CD4-positive, alpha-beta T cell treated with Interleukin-4 for 1 hour (primary cell): ENCODE data around the gene CAMTA1.
"Not testable (repeated sequence)": the region's sequence is repeated elsewhere in the genome, so short reads cannot be mapped to it uniquely, and the experiment has no call there.

Experiments
- DNase-seq, 2 donors: peaks; one replicate each; pipeline ENCODE4 v3.0.0-alpha.2; 2020 to 2022

Gene CAMTA1

DNA sequence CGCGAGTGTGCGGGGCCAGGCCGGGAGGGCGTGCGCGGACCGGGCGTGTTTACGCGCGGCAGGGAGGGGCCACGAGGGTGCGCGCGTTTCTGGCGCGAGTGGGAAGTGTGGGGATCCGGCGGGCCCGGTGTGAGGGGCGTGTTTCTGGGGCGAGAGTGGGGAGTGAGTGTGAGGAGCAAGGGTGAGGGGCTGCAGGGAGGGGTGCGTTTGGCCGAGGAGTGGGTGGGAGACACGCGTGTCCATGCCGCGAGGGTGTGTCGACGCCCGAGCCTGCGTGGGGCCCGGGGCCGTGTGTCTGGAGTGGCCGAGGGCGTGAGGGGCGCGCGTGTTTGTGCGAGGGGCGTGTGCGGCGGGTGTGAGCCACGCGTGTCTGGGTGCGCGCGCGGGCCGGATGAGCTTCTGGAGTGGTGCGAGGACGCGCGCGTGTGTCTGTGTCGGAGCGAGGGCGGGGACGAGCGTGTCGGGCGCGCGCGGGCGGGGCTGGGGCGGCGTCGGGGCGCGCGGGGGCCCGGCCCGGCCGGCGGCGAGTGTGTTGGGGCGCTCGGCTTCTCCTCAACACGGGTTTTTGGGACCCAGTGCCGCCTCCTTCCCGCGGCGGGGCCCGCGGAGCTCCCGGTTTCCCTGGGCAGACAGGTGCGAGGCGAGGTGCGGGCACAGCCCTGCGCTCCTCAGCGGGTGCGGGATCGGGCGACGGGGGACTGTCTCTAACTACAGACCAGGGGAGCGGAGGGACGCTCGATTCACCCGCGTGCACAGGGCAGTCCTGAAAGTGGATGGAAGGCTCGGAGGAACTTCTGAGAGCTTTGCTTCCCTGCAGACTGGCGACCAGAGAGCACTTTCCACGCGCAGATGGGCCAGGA, 920.0 kb downstream of the CAMTA1 start:
- peak; percentile 55 to 63 for DNase-seq

DNA sequence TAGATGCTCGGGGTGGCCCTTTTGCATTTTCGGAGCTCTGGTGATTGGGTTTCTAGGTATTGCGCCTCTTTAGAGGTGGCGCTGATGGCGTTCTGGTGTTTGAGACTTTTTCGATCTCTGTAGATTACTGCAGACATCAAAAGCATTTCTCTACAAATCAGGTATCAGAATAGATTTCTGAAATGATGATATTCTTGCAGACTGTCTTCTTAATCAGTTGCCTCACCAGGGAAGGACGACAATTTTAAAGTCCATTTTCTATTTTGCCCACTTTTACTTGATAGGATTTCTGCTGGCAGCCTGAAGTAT, 920.6 kb downstream of the CAMTA1 start:
- DNase-seq, result no peak

DNA sequence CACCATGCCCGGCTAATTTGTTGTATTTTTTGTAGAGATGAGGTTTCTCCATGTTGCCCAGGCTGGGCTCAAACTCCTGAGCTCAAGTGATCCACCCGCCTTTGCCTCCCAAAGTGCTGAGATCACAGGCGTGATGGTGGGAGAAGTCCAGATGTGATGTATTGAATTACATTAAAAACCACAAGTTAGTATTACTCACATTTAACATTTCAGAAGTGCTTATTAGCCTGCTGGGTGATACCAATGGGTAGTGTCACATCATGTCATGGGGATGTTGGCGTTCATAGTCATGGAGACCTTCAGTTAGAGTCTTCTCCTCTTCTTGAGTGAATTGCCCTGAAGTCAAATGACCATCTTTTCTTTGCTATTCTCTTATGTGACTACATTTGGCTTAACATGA, 922.3 kb downstream of the CAMTA1 start:
- DNase-seq, result no peak

DNA sequence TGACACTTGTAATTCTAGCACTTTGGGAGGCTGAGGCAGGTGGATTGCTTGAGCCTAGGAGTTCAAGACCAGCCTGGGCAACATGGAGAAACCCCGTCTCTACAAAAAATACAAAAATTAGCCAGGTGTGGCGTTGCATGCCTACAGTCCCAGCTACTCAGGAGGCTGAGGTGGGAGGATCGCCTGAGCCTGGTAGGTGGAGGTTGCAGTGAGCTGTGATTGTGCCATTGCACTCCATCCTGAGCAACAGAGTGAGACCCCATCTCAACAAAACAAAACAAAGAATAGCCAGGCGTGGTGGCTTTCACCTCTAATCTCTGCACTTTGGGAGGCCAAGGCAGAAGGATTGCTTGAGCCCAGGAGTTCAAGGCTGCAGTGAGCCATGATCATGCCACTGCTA, 922.8 kb downstream of the CAMTA1 start:
- DNase-seq, result not testable (repeated sequence)

DNA sequence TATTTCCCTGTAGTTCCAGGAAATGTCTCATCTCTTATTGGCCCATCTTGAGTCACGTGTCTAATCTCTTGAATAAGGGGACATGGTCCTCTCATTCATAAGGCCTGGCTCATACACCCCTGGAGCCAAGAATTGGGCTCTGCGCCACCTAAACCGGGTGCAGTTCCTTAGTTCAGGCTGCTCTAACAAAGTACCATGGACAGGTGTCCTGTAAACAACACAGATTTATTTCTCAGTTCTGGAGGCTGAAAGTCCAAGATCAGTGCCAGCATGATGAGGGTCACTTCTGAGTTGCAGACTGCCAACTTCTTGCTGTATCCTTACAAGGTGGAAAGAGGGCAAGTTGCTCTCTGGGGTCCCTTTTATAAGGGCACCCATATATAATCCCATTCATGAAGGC, 925.6 kb downstream of the CAMTA1 start:
- DNase-seq, result no peak

DNA sequence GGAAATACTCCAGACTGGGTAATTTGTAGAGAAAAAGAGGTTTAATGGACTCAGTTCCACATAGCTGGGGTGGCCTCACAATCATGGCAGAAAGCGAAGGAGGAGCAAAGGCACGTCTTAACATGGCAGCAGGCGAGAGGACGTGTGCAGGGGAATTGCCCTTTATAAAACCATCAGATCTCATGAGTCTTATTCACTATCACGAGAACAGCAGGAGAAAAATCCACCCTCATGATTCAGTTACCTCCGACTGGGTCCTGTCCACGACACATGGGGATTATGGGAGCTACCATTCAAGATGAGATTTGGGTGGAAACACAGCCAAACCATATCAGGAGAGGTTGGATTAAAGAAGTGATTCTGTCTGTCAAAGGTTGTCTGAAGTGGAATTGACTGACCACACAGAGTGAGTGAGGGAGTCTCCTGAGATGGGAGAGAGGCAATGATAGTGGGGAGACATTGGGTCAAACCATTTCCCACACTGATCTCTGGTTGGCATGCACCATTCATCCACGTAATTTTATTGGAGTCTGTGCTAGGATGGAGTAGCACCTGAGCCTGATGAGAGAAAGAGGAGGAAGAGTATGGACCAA, 927.6 kb downstream of the CAMTA1 start:
- no peak for DNase-seq

DNA sequence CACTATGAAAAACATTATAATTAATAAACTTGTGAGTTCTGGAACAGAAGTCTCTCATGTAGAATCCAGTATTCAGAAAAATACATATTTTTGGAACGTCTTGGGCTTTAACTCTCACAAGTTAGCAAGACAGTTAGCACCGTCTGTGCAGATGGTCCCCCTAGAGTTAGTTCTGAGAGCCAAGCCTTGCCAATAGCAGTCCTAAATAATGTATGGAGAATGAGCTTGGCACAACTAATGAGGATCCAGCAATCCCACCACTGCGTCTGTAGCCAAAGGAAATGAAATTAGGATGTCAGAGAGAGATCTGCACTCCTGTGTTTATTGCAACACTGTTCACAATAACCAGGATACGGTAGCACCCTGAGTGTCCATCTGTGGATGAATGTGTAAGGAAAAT, 931.3 kb downstream of the CAMTA1 start:
- no peak for DNase-seq

DNA sequence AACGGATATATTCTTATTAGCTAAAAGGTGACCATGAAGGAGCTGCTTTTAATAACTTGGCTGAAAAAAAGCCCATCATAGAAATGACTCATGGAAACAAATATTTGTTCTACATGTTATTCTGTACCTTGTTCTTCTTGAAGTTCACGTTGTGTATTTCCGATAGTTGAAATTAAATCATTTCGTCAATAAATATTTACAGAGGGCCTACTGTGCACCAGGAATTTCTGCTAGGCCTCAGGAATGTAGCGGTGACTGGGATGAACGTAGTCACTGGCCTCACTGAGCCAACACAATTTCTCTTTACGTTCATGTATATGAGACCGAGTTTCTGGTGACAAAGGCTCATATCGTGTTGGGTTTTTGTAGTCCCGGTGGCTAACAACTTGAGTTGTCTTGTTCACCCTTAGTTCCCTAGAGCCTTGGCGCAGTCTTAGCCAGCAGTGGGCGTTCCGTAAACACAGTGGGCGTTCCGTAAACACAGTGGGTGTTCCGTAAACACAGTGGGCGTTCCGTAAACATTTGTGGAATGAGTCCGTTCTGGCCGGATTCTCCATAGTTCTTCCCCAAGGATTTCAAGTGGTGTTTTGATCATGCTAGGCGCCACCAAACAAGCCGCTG, 932.6 kb downstream of the CAMTA1 start:
- DNase-seq, result no peak

DNA sequence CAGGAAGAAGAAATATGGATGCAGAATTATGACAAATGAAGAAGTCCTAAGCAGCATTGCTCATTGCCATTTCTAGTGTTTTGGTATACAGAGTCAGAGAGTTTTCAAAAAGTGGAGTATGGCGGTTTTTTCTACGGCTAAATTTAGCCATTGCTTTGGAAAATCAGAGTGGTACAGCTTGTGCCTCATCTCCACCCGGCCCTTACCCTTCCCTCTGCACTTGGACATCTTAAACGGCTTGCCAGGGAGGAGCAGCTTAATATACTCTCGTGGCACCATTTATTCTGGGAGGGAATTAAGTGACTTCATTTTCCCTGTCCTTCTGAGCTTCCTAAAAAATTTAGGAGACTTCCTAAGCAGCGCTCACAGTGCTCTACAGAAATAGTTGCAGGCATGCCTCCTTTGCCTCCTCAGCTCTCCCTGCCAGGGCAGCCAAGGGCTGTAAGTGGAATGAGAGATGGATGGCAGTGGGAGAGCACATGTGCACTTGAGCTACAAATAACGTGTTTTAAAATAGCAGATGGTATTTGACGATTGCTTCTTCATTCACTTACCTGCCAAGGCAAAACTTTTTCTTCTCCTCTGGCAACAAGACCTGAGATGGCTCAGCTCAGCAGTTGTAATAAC, 934.3 kb downstream of the CAMTA1 start:
- DNase-seq, result no peak

DNA sequence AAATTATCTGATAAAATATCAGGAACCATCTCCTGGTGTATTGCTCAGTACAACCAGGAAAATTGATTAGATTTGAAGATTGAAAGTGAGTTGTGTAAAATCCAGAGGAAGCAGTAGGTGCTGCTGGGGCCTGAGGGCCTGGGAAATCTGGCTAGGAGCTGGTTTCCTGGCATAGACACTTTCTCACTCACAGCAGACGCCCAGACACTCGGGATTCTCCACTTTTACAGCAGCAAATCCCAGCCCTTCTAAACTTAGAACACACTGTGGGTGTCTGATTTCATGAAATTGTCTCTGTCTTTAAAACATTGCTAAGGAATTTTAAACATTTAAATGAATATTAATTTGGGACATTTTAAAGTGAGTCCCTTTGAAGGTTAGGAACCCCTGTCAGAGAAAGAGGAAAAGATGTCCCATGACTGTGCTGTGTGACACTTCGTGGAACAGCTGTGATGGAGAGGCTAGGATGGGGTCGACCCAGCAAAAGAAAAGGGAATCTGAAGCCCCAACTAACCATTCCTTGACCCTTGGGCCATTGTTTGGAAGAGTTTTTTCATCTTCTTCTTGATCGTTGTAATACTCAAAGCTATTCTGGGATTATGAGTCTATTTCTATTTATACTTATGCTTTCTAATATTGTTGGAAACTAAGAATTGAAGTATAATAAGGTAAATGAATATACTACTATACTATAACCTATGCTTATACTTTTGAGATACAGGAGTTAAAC, 936.9 kb downstream of the CAMTA1 start:
- DNase-seq, result no peak

DNA sequence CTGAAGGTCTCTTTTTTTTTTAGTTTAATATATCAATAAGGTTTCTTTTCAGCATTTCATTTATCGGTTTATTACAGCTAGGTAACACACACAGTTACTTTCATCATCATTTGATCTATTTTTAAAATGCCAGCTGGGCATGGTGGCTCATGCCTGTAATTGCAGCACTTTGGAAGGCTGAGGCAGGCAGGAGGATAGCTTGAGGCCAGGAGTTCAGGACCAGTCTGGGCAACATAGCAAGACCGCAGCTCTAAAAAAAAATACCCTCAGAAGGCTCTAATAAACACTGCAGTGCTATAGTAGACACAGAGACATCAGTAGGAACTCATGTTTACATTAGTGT, 937.4 kb downstream of the CAMTA1 start:
- DNase-seq, result no peak

DNA sequence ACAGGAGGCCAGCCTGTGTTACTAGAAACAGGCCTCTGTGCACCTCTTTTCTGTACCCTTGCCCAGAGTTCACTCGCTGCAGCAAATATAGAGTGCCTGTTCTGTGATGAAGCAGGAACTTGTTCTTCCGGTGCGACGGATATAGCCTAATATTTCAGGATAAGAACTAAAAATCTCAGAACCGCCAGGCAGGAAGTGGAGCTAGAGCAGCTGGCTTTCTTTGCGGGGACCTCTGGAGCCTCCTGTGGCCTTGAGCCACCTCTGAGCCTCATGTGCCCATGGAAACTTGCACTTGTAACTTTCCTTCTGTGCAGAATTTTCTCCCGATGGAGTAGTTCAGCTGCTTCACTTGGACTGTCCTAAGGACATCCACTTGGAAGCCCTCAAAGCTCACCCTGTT, 941.4 kb downstream of the CAMTA1 start:
- DNase-seq, result no peak

DNA sequence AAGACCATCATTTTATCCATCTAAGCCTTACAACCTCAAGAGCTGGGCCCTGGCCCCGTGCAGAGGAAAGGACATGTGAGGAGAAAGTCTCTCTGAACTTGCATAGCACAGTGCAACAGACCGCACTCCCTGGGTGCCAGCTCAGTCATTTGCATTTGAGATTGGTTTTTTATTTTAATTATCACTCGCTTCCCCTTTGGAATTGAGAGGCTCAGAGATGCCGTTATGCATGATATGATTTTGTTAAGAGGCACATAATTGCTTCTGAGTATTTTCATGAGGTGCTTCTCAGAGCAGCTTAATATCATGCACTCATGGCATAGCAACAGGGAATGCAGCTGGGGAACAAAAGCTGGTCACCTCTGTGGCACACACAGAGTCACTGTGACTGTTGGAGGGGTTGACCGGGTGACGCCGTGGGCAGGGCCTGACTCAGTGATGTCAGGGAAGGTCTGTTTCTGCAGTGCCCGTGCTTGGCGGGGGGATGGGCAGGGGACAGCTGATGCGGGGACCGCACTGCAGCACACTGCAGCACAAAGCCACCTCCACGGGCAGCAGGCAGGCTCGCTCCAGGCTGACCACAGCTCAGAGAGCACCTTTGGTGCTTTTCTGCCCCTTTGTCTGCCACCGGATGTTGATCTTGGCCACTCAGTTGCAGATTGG, 942.7 kb downstream of the CAMTA1 start:
- DNase-seq, result no peak

DNA sequence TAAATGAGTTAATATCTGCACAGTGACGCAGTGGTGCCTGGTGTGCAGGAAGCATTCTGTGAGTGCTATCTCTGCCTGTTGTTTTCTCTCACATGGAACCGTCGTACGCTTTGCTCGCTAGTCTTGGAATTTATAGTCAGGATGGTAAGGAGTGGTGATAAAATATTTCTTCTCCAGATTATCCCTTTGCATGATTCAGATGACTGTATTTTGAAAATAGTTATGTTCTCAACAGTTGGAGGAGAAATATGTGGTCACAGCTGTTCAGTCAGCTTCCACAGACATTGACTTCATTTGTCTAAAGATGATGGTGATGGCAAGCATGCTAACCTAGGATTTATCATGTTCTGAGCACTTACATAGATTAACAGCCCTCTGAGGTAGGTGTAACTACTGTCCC, 944.5 kb downstream of the CAMTA1 start:
- no peak for DNase-seq

DNA sequence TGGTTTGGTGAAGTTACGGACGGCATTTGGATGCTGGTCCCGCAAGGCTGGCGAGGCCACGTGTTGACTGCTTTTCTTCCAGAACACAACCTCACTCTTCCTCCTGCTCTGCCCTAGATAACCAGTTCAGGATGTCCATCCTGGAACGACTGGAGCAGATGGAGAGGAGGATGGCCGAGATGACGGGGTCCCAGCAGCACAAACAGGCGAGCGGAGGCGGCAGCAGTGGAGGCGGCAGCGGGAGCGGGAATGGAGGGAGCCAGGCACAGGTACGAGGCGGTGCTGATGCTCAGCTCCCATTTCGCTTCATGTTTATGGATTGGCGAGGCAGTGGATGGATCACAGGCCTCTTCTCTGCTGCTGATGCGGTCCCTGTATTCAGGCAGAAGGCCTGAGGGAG, 947.1 kb downstream of the CAMTA1 start:
- no peak for DNase-seq

DNA sequence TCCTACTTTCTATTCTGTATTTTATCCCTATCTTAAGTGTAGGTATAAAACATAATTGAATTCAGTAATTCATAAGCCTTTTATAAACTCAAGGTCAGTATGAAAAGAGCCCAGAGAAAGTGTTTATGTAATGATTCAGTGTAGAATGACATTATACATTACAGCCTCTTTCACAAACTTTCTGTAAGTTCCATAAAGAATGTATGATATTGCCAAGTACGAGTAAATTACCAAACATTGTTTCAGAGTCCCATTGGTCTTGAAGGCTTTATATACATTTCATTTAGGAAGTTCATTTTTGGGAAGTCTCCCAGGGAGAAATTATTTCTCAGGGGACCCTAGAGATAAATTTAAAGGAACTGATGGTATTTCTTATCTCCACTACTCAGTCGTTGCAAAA, 948.0 kb downstream of the CAMTA1 start:
- DNase-seq, result no peak

DNA sequence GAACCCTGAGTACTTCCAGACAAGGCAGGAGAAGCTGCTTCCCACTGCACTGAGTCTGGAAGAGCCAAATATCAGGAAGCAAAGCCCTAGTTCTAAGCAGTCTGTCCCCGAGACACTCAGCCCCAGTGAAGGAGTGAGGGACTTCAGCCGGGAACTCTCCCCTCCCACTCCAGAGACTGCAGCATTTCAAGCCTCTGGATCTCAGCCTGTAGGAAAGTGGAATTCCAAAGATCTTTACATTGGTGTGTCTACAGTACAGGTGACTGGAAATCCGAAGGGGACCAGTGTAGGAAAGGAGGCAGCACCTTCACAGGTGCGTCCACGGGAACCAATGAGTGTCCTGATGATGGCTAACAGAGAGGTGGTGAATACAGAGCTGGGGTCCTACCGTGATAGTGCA, 952.8 kb downstream of the CAMTA1 start:
- DNase-seq, result no peak

DNA sequence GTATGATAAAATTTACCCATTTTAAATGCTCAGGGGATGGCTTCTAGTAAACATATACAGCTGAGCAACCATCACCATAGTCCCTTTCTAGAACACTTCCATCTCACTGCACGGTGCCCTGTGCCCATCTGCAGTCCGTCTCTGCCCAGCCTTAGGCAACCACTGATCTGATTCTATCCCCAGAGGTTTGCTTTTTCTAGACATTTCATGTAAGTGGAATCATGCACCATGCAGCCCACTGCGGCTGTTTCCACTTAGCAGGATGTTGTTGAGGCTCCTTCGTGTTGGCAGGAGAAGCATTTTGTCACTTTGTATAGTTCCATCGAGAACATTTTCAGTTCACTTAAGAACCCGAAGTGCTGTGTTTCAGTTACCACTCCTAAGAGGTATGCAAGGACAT, 958.1 kb downstream of the CAMTA1 start:
- DNase-seq, result no peak

DNA sequence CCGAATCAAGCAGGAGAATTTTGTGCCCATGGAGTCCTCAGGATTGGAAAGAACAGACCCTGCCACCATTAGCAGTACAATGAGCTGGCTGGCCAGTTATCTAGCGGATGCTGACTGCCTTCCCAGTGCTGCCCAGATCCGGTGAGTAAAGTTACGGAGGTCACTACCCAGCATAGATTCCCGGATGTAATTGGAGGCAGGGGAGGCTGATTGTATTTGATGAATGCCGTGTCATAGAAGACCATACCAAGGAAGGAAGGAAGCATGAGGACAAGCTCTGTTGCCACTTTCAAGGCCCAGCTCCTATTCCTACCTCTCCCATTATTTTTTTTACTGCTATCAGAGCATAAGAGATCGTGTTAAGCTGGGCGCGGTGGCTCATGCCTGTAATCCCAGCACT, 959.6 kb downstream of the CAMTA1 start:
- DNase-seq, result no peak

DNA sequence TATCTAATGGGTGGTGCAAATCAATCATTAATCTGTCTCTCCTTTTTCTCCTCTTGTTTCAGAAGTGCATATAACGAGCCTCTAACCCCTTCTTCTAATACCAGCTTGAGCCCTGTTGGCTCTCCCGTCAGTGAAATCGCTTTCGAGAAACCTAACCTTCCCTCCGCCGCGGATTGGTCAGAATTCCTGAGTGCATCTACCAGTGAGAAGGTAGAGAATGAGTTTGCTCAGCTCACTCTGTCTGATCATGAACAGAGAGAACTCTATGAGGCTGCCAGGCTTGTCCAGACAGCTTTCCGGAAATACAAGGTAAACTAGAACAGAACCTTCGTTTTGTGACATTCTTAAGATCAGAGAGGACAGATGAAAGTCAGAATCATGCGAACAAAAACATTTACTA, 960.5 kb downstream of the CAMTA1 start:
- no peak for DNase-seq

DNA sequence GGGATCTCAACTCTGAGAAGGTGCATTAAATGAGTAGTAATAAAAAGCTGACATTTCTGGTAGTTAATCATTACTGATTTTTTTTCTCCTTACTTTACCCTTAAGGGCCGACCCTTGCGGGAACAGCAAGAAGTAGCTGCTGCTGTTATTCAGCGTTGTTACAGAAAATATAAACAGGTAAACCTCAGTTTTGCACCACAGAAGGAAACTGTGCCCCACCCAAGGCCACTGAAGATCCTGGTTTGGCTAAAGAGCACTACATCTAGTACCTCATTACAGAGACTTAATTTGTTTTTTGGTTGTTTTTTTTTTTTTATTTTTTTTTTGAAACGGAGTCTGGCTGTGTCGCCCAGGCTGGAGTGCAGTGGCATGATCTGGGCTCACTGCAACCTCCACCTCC, 962.4 kb downstream of the CAMTA1 start:
- DNase-seq, result no peak

DNA sequence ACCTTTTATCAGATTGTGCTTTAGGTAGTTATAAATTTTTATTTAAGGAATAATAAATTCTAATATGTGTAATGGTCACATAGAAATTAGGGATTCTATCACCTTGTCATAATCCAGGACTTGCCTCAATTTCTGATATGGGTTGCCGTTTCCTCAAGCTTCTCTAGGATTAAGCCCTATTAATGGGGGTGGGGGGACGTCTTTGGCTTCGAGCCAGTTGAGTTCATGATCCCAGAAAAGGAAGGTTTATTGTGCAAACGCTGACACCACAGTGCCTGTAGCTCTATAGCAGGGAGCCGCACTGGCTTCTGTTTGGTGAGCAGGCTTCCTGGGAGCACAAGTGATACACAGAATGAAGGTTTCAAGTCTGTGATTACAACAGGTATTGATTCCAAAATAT, 963.9 kb downstream of the CAMTA1 start:
- DNase-seq, result no peak

DNA sequence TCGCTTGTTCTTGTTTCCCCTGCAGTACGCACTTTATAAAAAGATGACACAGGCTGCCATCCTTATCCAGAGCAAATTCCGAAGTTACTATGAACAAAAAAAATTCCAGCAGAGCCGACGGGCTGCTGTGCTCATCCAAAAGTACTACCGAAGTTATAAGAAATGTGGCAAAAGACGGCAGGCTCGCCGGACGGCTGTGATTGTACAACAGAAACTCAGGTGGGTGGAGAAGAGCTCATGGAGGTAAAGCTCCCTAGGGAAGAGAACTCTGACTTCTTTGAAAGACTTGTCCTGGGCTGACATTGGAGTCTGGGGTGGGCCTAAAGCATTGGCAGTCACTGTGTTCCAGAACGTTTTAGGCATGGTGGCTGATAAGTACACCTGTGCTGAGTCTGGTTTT, 965.9 kb downstream of the CAMTA1 start:
- no peak for DNase-seq
